ENCODE results near the gene GREM1. TPM values are rescaled to one million over a fixed set of nuclear protein-coding genes. Genes with fewer than 3 reads are reported as not detected.

The GREM1 gene
- total and polyA plus RNA-seq, 3 donors from 2014 or later = 1.4 to 1.8 (median 1.6) TPM

GRCh38 chr15:32691689-32692038 lies 26.1 kb upstream of the GREM1 start:
- DNase-seq = no peak
- Histone ChIP-seq H3K4me1 (no peaks in the 10 kb centered on the region), H3K27ac (no peak overlapping the region), H3K27me3 (no peaks in the 10 kb centered on the region), H3K4me3 (no peak overlapping the region), H3K36me3 (ENCODE audit: low read depth, missing control alignments) (no peaks in the 10 kb centered on the region), H3K9me3 (no peaks in the 10 kb centered on the region)
- intact Hi-C loops (cut with DNase I; ENCODE audit: low total_unique reads) = no loop called here
- TF ChIP-seq POLR2A (IDR thresholded peaks at IDR 0.05) = no peak
- TF ChIP-seq CTCF (IDR thresholded peaks at IDR 0.05) = no peak
- 94 to 96% methylated on average over 10 of the region's 10 CpGs for WGBS, 2 donors

- intact Hi-C loops (cut with DNase I; ENCODE audit: low total_unique reads) = no loop called here
- no peaks in the 10 kb centered on the region for H3K27me3 ChIP-seq
- H3K4me1 ChIP-seq = no peaks in the 10 kb centered on the region
- H3K9me3 ChIP-seq = no peaks in the 10 kb centered on the region
- no peak for TF ChIP-seq CTCF (IDR thresholded peaks at IDR 0.05)
- no peak for TF ChIP-seq POLR2A (IDR thresholded peaks at IDR 0.05)
- 76 to 98% methylated on average over 2 of the region's 2 CpGs for WGBS, 2 donors
- no peak for DNase-seq
- H3K4me3 ChIP-seq = no peak overlapping the region
- no peak overlapping the region for H3K27ac ChIP-seq
- no peaks in the 10 kb centered on the region for H3K36me3 ChIP-seq (ENCODE audit: low read depth, missing control alignments)
Observed at GRCh38 chr15:32692286-32692685, 25.5 kb upstream of the GREM1 start.

- no peaks in the 10 kb centered on the region for H3K27me3 ChIP-seq
- no peaks in the 10 kb centered on the region for H3K4me1 ChIP-seq
- TF ChIP-seq POLR2A (IDR thresholded peaks at IDR 0.05) (no peak), CTCF (IDR thresholded peaks at IDR 0.05) (no peak)
- no peaks in the 10 kb centered on the region for H3K36me3 ChIP-seq (ENCODE audit: low read depth, missing control alignments)
- H3K27ac ChIP-seq = no peak overlapping the region
- no peak overlapping the region for H3K4me3 ChIP-seq
- WGBS, 2 donors = 96% methylated on average over 3 of the region's 3 CpGs
- intact Hi-C loops (cut with DNase I; ENCODE audit: low total_unique reads) = no loop called here
- no peak for DNase-seq
- no peaks in the 10 kb centered on the region for H3K9me3 ChIP-seq
Observed at GRCh38 chr15:32694222-32694983, 23.4 kb upstream of the GREM1 start.

- WGBS, 2 donors = 87 to 93% methylated on average over 4 to 5 of the region's 5 CpGs
- no peaks in the 10 kb centered on the region for H3K4me1 ChIP-seq
- H3K4me3 ChIP-seq = no peak overlapping the region
- no peaks in the 10 kb centered on the region for H3K9me3 ChIP-seq
- no peak for DNase-seq
- H3K36me3 ChIP-seq (ENCODE audit: low read depth, missing control alignments) = no peaks in the 10 kb centered on the region
- no peaks in the 10 kb centered on the region for H3K27me3 ChIP-seq
- H3K27ac ChIP-seq = no peak overlapping the region
- intact Hi-C loops (cut with DNase I; ENCODE audit: low total_unique reads) = no loop called here
- no peak for TF ChIP-seq POLR2A (IDR thresholded peaks at IDR 0.05)
Observed at GRCh38 chr15:32698773-32699390, 18.9 kb upstream of the GREM1 start.

GRCh38 chr15:32700501-32701150 lies 17.2 kb upstream of the GREM1 start:
- Histone ChIP-seq H3K27me3 (no peaks in the 10 kb centered on the region), H3K36me3 (ENCODE audit: low read depth, missing control alignments) (no peaks in the 10 kb centered on the region), H3K27ac (no peak overlapping the region), H3K4me3 (no peak overlapping the region), H3K9me3 (no peaks in the 10 kb centered on the region), H3K4me1 (no peaks in the 10 kb centered on the region)
- TF ChIP-seq POLR2A (IDR thresholded peaks at IDR 0.05) (no peak), CTCF (IDR thresholded peaks at IDR 0.05) (no peak)
- 90 to 92% methylated on average over 14 of the region's 14 CpGs for WGBS, 2 donors
- DNase-seq = no peak
- intact Hi-C loops (cut with DNase I; ENCODE audit: low total_unique reads) = no loop called here
